HG02610 (cell line): ENCODE data around the gene SLC26A11.
"Not testable (repeated sequence)": the region's sequence is repeated elsewhere in the genome, so short reads cannot be mapped to it uniquely, and the experiment has no call there.

Experiments
- ATAC-seq: cut with Tn5 transposase; IDR thresholded peaks from one replicate; pipeline ENCODE4 v1.9.1; 2021; ENCODE audit warnings: mild to moderate bottlenecking, moderate library complexity; ENCODE audit not compliant: unreplicated experiment

SLC26A11 gene

DNA sequence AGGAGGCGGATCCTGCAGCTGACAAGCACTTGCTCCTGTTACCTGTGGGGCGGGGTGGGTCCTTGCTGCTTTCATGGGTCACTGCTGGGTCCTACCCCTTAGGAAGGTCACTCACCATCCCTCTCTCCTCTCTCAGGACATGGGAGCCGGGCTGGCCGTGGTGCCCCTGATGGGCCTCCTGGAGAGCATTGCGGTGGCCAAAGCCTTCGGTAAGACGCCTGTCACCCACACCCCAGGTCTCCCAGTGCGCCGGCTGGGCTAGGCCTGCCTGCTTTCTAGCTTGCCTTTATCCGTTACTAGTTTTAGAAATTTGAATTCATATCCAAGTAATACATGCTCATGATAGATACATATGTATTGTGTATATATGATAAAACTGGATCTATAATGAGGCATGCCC lies 17.2 kb downstream of the SLC26A11 start:
- no peak for ATAC-seq

DNA sequence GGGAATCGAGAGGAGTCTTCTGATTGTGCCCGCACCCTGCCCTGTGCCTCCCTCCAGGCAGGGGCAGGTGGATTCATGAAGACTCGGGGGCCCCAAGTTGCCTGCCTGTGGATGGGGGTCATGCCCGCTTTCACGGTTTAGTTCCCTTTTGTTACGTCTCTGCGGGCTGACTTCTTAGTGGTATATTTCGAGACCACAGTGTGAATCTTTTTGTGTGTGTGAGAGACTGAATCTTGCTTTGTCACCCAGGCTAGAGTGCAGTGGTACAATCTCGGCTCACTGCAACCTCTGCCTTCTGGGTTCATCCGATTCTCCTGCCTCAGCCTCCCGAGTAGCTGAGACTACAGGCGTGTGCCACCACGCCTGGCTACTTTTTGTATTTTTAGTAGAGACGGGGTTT lies 22.3 kb downstream of the SLC26A11 start:
- no peak for ATAC-seq

GRCh38 chr17:80243526-80244433 lies 23.6 kb downstream of the SLC26A11 start:
- ATAC-seq: no peak

DNA sequence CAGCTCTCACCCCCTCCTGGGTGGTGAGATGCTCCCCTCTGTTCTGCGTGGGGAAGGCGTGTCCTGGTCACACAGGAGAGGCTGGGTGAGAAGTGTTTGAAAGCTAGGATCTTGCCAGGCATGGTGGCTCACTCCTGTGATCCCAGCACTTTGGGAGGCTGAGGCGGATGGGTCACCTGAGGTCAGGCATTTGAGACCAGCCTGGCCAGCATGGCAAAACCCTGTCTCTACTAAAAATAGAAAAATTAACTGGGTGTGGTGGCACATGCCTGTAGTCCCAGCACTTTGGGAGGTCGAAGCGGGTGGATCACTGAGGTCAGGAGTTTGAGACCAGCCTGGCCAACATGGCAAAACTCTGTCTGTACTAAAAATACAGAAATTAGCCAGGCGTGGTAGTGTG lies 24.2 kb downstream of the SLC26A11 start:
- ATAC-seq: not testable (repeated sequence)

- ATAC-seq: no peak
Measured at GRCh38 chr17:80244871-80245509, 24.8 kb downstream of the SLC26A11 start.

DNA sequence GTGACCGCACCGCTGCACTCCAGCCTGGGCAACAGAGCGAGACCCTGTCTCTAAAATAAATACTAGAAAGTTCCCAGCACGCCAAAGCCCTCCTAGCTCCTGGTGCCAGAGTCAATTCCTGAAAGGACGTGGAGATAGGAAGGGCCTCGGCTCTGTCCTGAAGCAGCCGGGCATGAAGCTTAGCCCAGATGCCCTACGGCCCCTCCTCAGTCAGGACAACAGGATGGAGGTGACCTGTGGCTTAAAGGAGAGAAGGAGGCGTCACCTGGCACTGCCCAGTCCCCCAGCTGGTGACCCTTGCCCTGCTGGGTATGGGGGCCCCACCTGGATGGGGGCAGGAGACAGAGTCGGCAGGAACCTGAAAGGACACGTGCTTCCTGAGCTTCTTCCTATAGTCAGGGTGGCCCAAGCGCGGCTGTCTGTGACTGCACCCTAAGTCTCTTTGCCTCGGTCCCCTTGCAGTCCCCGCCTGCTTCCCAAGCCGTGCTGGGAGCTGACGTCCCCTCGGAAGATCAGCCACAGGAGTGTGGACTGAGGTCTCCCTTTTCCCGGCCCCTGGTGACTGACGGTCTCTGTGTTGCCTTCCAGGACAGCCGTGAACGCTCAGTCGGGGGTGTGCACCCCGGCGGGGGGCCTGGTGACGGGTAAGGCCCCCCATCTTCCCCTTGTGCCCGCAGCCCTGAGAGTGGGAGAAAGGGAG lies 25.5 kb downstream of the SLC26A11 start:
- no peak for ATAC-seq

DNA sequence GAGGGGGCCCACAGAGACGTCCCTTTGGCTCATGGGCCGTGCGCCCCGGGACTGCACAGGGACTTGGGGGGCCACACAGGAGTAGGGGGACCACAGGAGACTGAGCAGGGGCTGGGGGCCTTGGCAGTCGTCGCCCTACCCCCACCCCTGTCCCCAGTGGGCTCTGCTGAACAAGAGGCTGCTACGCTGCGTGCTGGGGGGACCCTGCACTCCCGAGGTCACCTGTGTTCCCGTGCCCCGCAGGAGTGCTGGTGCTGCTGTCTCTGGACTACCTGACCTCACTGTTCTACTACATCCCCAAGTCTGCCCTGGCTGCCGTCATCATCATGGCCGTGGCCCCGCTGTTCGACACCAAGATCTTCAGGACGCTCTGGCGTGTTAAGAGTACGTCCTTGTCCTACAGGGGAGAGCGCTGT lies 26.0 kb downstream of the SLC26A11 start:
- no peak for ATAC-seq

DNA sequence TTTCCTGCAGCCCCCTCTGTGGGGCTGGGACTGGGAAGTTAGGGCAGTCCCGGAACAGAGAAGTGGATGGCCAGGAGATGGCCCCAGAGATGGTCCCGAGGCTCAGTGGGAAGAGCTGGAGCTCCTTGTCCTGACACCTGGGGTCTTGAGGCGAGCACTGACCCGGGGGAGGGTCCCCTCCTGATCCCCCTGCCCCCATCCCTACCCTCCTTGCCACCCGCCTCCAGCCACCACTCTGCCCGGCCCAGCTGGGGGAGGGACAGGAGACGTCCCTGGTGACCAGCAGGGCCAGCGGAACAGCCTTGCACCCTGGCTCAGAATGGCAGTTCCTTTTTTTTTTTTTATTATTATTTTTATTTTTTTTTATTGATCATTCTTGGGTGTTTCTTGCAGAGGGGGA lies 26.5 kb downstream of the SLC26A11 start:
- no peak for ATAC-seq

DNA sequence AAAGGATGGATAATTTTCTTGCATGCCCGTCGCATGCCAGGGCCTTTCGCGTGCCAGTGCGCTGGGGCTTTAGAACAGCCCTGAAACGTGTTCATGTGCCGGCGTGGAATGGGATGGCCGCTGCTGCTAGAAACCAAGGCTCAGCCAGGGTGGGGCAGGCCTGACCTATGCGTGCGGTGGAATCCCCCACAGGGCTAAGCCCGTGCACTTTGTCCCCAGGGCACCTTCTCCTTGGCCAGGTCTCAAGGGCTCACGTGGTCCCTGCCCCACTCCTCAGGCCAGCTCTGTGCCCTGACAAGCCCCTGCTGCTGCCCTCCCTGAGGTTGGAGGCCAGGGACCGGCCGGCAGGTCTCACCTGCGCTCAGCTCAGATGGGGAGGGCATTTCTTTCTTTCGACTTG lies 27.3 kb downstream of the SLC26A11 start:
- no peak for ATAC-seq

GRCh38 chr17:80248001-80248893 lies 28.0 kb downstream of the SLC26A11 start:
- ATAC-seq: no peak

- no peak for ATAC-seq
Measured at GRCh38 chr17:80248894-80249710, 28.9 kb downstream of the SLC26A11 start.

DNA sequence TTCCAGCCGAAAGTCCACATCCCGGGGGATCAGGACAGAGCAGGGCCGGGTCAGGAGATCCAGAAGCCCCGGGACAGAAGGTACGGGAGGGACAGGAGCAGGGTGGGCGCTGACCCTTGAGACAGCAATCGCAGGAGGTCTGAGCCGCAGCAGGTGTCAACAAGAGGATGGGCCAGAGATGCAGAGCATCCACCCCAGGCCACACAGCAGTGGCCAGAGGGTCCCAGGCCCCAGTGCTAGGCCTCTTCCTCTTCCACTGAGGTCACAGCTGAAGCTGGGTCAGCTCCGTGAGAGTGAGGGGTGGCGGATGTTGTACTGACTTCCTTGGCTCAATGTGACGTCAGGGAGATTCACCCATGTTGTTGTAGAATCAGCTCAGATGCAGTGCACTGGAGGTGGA lies 31.7 kb downstream of the SLC26A11 start:
- ATAC-seq: no peak

- ATAC-seq: peak; percentile 58
Measured at GRCh38 chr17:80252871-80253270, 32.6 kb downstream of the SLC26A11 start.

- ATAC-seq: no peak
Measured at GRCh38 chr17:80253631-80254395, 33.6 kb downstream of the SLC26A11 start.

- no peak for ATAC-seq
Measured at GRCh38 chr17:80254396-80255251, 34.4 kb downstream of the SLC26A11 start.

GRCh38 chr17:80256034-80256350 lies 35.8 kb downstream of the SLC26A11 start:
- ATAC-seq: no peak

- no peak for ATAC-seq
Measured at GRCh38 chr17:80257716-80258213, 37.5 kb downstream of the SLC26A11 start.

DNA sequence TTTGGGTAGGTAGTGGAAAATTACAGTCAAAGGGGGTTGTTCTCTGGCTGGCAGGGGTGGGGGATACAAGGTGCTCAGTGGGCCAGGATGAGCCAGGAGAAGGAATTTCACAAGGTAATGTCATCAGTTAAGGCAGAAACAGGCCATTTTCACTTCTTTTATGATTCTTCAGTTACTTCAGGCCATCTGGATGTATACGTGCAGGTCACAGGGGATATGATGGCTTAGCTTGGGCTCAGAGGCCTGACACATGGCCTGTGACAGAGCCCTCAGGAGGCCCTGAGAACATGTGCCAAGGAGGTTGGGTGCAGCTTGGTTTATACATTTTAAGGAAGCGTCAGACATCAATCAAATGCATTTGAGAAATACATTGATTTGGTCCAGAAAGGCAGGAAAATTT lies 38.1 kb downstream of the SLC26A11 start:
- ATAC-seq: not testable (repeated sequence)
